Inflammatory macrophage (primary cell): ENCODE measurements around the gene FMR1NB.

Experiments used
- DNase-seq, 2 donors: peaks; one replicate each; pipeline ENCODE4 v3.0.0-alpha.2; 2020 to 2022
- total RNA-seq, 18 experiments: gene quantifications; one replicate each; lab custom pipeline; 2026; ENCODE audit warnings: mixed read lengths in 6 of 18, inconsistent platforms in 2 of 18; lab: John Stamatoyannopoulos, UW

The FMR1NB gene
- 0 to 0.04 (median 0) reads per million in 18 experiments for total RNA-seq

- no peak for DNase-seq
Measured at GRCh38 chrX:147981038-147981752, at the start of gene FMR1NB. Gene FMR1NB (plus strand): TSS chrX:147981337. CDS start chrX:147981403, 66 bp downstream.

GRCh38 chrX:147933815-147934214, 47.3 kb upstream of the FMR1NB start:
- no peak for DNase-seq

- DNase-seq: no peak
Measured at GRCh38 chrX:147935156-147935758, 45.9 kb upstream of the FMR1NB start.

- no peak for DNase-seq
Measured at GRCh38 chrX:147945286-147945685, 35.9 kb upstream of the FMR1NB start.

GRCh38 chrX:147948531-147948930, 32.6 kb upstream of the FMR1NB start:
- no peak for DNase-seq

GRCh38 chrX:147950352-147950751, 30.8 kb upstream of the FMR1NB start:
- no peak for DNase-seq

- no peak for DNase-seq
Measured at GRCh38 chrX:147953976-147954375, 27.2 kb upstream of the FMR1NB start.

- no peak for DNase-seq
Measured at GRCh38 chrX:147957291-147957690, 23.8 kb upstream of the FMR1NB start.

- no peak for DNase-seq
Measured at GRCh38 chrX:147958291-147958690, 22.8 kb upstream of the FMR1NB start.

- no peak for DNase-seq
Measured at GRCh38 chrX:147960722-147961121, 20.4 kb upstream of the FMR1NB start.

- no peak for DNase-seq
Measured at GRCh38 chrX:147962476-147962875, 18.7 kb upstream of the FMR1NB start.

- DNase-seq: no peak
Measured at GRCh38 chrX:147978931-147979330, 2.2 kb upstream of the FMR1NB start.

GRCh38 chrX:148020329-148020728, 39.2 kb downstream of the FMR1NB start:
- no peak for DNase-seq

GRCh38 chrX:148024425-148025148, 43.5 kb downstream of the FMR1NB start:
- peak; percentile 32 to 54 for DNase-seq

- DNase-seq: no peak
Measured at GRCh38 chrX:148035380-148035779, 54.2 kb downstream of the FMR1NB start.

GRCh38 chrX:148037020-148037419, 55.9 kb downstream of the FMR1NB start:
- DNase-seq: no peak

- peak; percentile 36 to 64 for DNase-seq
Measured at GRCh38 chrX:148043271-148043855, 62.2 kb downstream of the FMR1NB start.

- no peak for DNase-seq
Measured at GRCh38 chrX:148047200-148047599, 66.1 kb downstream of the FMR1NB start.

GRCh38 chrX:148049441-148049840, 68.3 kb downstream of the FMR1NB start:
- DNase-seq: peak; percentile 20 to 31

GRCh38 chrX:148051973-148052372, 70.8 kb downstream of the FMR1NB start:
- no peak for DNase-seq

GRCh38 chrX:148067285-148067684, 86.1 kb downstream of the FMR1NB start:
- DNase-seq: no peak

GRCh38 chrX:148069759-148070503, 88.8 kb downstream of the FMR1NB start:
- peak; percentile 2 to 22 for DNase-seq

GRCh38 chrX:148070504-148070877, 89.4 kb downstream of the FMR1NB start:
- no peak for DNase-seq
